Measurements from ENCODE around the gene NUP205.

The NUP205 gene, protein sequence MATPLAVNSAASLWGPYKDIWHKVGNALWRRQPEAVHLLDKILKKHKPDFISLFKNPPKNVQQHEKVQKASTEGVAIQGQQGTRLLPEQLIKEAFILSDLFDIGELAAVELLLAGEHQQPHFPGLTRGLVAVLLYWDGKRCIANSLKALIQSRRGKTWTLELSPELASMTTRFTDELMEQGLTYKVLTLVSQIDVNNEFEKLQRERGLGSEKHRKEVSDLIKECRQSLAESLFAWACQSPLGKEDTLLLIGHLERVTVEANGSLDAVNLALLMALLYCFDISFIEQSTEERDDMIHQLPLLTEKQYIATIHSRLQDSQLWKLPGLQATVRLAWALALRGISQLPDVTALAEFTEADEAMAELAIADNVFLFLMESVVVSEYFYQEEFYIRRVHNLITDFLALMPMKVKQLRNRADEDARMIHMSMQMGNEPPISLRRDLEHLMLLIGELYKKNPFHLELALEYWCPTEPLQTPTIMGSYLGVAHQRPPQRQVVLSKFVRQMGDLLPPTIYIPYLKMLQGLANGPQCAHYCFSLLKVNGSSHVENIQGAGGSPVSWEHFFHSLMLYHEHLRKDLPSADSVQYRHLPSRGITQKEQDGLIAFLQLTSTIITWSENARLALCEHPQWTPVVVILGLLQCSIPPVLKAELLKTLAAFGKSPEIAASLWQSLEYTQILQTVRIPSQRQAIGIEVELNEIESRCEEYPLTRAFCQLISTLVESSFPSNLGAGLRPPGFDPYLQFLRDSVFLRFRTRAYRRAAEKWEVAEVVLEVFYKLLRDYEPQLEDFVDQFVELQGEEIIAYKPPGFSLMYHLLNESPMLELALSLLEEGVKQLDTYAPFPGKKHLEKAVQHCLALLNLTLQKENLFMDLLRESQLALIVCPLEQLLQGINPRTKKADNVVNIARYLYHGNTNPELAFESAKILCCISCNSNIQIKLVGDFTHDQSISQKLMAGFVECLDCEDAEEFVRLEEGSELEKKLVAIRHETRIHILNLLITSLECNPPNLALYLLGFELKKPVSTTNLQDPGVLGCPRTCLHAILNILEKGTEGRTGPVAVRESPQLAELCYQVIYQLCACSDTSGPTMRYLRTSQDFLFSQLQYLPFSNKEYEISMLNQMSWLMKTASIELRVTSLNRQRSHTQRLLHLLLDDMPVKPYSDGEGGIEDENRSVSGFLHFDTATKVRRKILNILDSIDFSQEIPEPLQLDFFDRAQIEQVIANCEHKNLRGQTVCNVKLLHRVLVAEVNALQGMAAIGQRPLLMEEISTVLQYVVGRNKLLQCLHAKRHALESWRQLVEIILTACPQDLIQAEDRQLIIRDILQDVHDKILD (N-terminal part only)

DNA sequence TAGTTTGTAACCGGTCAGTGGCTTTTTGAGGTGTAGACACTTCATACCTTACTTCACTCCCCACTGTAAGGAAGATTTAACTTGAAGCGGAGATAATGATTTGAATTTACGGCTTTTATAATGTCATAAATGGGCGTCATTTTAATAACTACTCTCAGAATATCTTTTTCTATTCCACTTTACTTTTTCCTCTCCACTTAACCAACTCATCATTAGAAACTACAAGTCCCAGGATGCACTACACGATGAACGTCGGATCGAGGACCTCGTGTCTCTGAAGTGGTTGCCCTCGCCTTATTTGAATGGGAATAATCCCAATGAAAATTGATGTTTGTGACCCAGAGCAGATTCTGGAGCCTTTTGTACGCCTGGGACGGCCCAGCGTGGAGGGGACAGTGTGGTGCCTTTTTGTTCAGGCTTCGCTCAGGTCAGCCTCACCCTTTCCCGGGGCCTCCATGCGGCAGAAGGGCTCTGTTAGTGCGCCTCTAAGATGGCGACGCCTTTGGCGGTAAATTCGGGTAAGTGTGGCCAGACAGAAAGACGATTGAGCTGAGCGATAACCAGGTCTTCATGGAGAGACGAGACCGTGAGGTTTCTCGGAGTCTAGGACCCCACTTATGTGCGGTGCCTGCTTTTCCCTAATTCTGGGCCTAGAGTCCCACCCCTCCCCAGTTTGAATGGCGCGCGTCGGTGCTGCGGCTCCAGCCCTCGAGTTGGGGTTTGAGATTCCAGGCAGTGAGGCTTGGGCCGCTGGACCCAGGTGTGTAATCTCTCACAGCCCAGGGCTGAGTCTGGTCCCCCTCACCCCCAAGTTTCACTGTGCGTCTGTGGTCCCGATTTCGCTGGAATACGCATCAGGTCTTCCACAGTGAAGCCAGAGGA, at the start of gene NUP205:
TSS of gene NUP205 (plus strand) at position 463 of the 882 bp plus-strand sequence. CDS start at position 491, 28 bp downstream.
- DNase-seq (ENCODE audit: low spot score), result peak; percentile 92

- peak; percentile 84 for DNase-seq (ENCODE audit: low spot score)
Measured at GRCh38 chr7:135508883-135509588, 48.7 kb upstream of the NUP205 start.

DNA sequence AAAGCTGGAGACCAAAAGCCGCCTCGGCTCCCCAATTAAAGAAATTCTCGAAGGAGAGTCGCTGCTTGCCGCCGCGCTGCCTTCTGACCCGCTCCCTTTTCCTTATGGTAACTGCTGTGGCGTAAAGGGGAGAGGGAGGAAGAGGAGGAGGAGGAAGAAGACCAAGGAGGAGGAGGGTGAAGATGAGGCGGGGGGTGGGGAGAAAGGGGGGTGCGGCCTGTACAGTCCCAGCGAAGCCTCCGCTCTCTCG, 48.2 kb upstream of the NUP205 start:
- peak; percentile 85 for DNase-seq (ENCODE audit: low spot score)

- DNase-seq (ENCODE audit: low spot score), result peak; percentile 99
Measured at GRCh38 chr7:135509839-135510591, 47.7 kb upstream of the NUP205 start, which contains the start of gene CNOT4. Gene CNOT4 (minus strand): TSS chr7:135510102. CDS start chr7:135438331, 71,771 bp downstream.

DNA sequence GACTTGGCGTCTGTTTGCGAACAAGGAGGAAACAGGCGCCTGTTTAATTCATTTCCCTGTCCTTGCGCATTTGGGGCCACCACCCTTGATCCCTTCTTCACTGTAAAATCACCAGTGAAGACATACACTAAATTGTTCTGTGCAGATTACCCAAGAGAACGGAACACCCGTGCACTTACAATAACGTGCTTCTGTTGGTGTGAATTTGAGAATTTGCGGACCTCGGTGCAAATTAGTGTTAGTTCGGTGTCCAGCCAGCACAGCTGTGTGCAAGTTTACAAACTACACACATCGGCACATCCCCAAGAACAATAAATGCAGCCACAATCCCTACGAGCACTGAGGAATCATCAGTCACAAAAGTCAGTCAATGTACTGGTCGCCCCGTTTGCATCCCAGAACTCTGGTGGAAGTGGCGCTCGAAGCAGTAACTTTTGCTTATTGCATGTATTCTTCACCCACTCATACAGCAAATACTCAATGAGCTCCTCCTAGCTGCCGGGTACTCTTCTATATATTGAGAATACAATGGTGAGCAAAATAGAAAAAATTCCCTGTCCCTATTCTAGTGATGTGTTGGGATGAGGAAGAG, 47.0 kb upstream of the NUP205 start:
- DNase-seq (ENCODE audit: low spot score), result peak; percentile 75

- DNase-seq (ENCODE audit: low spot score), result peak; percentile 93
Measured at GRCh38 chr7:135512135-135512887, 45.4 kb upstream of the NUP205 start.

- DNase-seq (ENCODE audit: low spot score), result no peak
Measured at GRCh38 chr7:135514856-135515255, 42.9 kb upstream of the NUP205 start.

GRCh38 chr7:135517060-135517459, 40.7 kb upstream of the NUP205 start:
- no peak for DNase-seq (ENCODE audit: low spot score)

- no peak for DNase-seq (ENCODE audit: low spot score)
Measured at GRCh38 chr7:135518748-135519147, 39.0 kb upstream of the NUP205 start.

GRCh38 chr7:135519233-135519688, 38.5 kb upstream of the NUP205 start:
- no peak for DNase-seq (ENCODE audit: low spot score)

- no peak for DNase-seq (ENCODE audit: low spot score)
Measured at GRCh38 chr7:135519871-135520270, 37.8 kb upstream of the NUP205 start.

DNA sequence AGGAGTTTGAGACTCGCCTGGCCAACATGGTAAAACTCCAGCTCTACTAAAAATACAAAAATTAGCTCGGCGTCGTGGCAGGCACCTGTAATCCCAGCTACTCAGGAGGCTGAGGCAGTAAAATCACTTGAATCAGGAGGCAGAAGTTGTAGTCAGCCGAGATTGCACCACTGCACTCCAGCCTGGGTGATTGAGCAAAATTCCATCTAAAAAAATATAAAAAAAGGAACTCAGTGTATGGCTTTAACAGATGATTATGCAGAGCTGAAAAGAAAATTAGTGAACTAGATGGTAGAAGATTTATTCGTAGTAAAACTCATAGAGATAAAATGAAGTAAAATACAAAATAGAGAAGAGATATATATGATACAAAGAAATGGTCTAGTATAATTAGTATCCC, 35.2 kb upstream of the NUP205 start:
- no peak for DNase-seq (ENCODE audit: low spot score)

- no peak for DNase-seq (ENCODE audit: low spot score)
Measured at GRCh38 chr7:135523146-135523545, 34.6 kb upstream of the NUP205 start.

DNA sequence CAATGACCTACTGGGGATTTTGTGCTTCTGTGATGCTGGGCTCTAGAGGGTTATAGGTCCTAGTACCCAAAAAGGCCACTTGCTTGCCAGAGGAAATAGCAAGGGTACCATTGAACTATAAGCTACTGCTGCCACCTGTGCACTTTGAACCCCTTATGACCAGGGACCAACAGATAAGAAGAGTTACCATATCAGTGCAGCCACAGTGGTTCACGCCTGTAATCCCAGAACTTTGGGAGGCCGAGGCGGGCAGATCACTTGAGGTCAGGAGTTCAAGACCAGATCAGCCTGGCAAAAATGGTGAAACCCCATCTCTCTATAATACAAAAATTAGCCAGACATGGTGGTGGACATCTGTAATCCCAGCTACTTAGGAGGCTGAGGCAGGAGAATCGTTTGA, 32.3 kb upstream of the NUP205 start:
- DNase-seq (ENCODE audit: low spot score), result no peak

DNA sequence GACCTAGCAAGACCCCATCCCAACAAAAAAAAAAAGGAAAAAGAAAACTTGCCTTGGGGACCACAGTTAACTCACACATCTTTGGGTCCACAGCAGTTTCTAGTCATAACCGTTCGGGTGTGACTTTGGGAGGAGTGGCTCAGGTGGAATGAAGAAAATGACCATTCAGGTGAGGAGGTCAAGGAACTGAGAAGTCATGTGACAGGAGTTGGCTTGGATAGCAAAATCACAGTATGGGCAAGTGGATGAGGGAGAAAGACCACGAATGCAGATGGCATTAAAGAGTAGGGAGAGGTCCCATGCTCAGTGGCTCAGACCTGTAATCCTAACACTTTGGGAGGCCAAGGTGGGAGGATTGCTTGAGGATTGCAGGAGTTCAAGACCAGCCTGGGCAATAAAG, 30.7 kb upstream of the NUP205 start:
- DNase-seq (ENCODE audit: low spot score), result no peak

DNA sequence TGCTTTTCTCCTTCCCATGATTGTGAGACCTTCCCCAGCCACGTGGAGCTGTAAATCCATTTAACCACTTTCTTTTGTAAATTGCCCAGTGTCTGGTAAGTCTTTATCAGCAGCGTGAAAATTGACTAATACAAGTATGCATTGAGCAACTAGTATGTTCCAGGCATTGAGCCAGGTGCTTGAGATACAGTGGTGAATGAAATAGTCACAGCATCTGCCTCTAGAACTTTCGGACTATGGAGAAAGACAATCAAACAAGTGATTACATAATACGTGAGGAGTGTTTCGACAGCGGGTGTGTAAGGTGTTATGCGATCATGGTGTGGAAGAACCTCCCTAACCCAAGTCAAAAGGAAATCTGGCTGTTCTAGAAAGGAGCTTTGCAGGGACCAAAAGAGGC, 21.6 kb upstream of the NUP205 start:
- DNase-seq (ENCODE audit: low spot score), result no peak

- no peak for DNase-seq (ENCODE audit: low spot score)
Measured at GRCh38 chr7:135537453-135537852, 20.3 kb upstream of the NUP205 start.

- DNase-seq (ENCODE audit: low spot score), result no peak
Measured at GRCh38 chr7:135537905-135538304, 19.8 kb upstream of the NUP205 start.

DNA sequence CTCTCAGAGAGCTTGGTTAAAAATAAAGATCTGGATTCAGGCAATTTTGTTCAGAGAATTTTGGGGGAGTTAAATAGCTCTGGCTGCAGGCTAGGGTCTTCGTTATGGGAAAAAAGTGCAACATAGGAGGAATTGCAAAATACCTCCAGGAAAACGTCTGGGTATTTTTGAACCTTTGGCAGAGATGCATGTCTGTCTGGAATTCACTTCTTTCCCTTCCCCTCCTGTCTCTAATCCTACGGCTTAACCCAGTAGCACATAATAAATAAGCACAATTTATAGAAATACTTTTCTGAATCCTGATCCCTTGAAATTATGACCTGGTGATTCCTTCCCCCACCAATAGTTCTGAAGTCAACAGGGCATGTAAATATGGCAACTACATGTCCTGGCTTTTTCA, 19.3 kb upstream of the NUP205 start:
- DNase-seq (ENCODE audit: low spot score), result no peak
